GM18508 (cell line): ENCODE results near the gene CRIM1.

Source experiments
- ATAC-seq: cut with Tn5 transposase; IDR thresholded peaks from one replicate; pipeline ENCODE4 v1.9.1; 2021; ENCODE audit warnings: moderate number of reproducible peaks; ENCODE audit not compliant: insufficient read depth, unreplicated experiment

Gene CRIM1

DNA sequence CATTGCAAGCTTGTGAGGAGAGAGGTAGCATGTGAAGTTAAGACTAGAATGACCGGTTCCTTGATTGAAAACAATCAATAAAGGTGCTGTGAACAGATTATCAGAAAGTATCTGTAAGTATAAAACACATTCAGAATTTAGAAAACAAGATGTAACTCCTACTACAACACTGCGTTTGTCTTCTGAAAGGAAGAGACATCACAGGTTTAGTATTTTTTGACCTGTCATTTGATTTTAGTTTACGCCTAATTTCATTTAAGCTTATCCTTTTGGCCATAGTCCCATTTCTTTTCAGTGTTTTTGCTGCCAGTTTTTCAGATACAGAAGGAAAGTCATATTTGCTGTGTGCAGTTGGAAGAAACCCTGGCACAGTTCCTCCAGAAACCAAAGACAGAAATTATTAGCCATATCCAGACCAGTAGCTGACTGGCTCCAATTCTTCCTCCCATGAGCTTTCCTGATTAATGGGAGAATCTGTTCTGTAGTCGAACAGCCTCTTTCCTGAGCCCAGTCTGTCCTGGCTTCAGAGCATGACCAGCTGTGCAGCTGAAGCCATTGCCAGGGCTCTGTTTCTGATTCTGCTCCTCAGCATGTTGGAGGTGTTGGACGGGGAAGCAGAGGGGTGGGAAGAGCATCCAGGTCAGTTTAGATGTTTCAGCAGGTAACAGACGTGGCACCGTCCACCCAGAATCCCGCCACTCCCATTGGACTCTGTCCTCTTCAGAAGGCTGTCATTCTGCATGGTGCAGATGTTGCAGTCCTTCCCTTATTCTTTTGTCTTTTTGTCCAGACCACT is 61.0 kb downstream of the CRIM1 start:
- no peak for ATAC-seq

DNA sequence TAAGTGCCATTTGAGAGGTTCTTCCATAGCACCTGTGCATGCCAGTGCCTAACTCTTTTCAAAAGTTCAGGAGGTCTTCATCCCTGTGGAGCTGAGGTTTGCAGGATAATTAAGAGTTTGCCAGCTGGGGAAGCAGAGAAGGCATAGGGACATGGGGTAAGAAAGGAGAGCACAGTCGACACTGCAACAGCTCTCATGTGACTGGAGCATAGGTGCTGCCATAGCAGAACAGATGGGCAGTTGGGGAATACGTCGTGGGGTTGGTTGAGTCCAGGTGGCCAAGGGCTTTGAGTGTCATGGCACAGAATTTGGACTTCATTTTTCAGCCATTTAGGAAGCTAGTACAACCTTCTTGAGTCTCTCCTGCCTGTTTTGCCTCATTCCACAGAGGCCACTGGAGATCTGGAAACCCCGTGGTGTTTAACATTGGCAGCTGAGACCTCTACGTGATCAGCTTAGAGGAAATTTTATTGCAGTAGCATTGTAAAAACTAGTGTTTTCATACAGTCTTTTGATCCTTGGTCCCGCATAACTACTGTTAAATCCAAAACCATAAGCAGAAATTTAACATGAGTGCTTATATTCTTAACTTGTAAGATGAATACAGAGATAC is 65.1 kb downstream of the CRIM1 start:
- ATAC-seq = no peak

DNA sequence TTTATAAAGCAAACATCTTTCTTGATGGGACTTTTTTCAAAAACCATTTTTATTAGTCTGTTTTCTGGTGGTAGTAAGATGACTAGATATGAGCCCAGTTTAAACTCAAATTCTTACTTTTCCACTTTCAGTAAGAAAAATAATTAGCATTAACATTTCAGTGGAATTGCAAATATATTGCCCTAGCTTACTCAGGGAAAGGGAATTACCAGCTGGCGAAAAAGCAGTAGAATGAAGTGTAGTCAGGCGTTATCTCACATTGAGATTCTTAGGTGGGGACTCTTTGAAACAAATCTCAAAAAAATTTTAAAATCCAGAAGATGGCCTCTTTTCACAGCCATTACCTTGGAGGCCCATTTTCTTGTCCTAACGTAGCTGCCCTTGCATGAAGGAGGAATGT is 65.8 kb downstream of the CRIM1 start:
- ATAC-seq = no peak

DNA sequence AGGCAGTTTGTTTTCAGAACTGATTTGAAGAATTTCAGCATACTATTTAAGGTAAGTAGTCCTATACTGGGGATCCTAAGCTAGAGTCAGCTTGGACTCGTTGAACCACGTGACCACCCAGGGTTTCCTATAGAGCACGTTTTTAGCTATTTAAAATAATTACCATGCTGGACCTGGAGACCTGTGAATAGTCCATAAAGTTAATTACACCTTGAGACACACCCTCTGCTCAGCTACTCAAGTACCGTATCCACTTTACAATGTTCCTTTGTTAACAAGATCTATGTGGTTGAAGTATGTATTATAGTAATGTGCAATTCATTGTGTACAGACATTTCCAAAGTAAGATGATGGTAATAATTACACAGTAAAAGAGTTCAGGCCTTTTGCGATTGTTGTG is 67.6 kb downstream of the CRIM1 start:
- no peak for ATAC-seq

DNA sequence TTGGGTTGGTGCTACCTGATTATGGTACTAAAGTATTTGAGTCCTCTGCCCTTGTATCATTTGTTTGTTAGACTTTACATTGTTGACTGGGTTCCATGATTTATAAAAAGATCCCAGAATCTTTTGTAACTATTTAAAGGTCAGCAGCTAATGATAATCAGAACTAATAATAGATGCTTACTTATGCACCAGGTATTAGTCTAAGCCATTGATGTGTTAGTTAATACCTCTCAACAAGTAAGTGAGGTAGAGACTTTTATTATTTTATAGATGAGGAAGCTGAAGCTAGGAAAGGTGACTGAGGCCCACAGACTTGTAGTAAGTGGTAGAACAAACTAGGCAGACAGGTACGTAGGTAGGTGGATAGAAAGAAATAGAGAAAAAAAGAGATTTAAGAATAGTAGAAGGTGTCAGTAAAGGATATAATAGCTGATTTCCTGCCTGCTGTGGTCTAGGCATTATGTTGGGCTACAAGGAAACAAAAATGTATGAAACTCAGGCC is 68.1 kb downstream of the CRIM1 start:
- ATAC-seq = no peak

DNA sequence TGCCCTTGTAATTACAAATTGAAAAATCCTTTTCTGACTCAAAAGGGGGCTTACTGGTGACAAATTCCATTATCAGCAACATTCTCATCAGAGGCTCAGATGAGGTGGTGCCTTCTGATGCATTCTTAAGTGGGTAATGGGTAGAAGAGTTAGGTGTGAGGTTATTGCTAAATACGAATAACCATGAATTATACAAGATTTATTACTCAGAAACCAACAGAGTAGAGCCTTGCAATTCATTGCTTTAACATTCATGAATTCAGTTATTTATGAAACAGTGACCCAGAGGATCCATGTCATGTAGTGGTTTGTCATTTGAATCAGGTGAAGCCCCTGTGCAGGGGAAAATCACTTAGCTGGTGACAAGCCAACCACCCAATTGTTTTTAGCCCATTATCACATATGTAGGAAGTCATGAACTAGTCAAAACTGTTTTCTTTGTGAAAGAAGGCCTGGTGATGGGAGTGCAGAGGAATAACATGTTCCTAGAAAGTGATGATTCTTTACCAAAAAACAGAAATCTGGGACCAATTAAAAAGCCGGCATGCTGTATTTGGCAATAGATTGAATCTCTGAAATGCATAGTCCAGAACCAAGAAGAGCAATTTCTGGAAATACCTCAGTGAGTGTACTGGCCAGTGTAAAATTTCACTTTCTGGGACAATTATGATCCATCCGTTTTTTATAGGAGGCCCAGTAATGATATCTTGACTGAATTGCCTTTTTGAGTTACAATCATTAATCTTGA is 70.2 kb downstream of the CRIM1 start:
- ATAC-seq = no peak

DNA sequence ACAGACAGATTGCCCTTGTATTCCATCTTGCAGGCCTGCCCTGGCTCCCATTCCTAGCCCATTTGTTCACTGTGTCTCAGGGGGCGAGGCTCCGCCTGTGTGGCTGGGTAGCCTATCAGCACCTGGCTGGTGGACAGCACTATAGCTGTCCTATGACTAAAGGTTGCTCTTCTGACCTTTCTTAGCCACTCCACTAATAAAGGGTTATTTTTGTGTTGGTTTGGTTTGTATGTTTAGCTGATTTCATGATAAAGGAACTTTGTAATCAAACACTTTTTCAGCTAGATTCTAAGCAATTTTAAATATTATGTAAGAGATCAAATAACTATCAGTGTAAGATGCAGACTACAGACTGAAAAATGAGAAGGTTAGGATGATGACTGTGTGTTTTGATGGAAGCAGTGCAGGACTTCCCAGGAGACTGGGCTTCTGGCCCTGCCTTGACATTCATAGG is 72.2 kb downstream of the CRIM1 start:
- ATAC-seq = no peak

DNA sequence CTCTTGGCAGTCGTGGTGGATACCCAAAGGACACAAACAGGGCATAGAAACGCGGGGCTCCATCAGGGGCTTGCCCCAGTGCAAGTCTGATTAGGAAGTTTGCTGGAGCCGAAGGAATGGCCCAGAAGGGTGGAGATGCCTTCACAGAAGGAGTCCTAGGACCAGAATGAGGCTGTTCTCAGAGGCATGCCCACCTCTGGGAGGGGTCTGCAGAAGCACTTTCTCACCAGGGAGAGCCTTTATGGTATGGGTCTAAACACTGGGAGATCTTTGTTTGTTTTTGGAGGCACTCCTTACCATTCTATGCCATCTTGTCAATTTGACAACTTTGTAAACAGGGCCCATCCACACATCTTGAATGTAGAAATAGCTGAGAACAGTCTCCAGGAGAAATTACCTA is 75.0 kb downstream of the CRIM1 start:
- ATAC-seq = no peak

DNA sequence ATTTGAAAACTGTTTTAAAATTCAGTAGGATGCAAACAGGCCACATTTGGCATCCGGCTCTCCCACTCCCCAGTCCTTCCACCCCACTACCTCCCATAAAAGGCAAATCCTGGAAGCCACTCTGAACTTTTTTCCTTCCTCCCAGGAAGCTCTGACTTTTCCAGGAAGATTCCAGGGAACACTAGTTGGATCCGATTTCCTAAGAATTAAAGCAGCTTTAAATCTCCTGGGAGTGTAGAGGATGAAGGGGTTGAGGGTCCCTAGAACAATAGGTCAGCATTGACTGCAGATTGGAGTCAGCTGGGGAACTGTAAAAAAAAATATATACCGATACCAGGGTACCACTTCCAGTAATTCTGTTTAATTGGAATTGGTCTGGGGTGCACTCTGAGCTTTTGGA is 76.9 kb downstream of the CRIM1 start:
- ATAC-seq = no peak

DNA sequence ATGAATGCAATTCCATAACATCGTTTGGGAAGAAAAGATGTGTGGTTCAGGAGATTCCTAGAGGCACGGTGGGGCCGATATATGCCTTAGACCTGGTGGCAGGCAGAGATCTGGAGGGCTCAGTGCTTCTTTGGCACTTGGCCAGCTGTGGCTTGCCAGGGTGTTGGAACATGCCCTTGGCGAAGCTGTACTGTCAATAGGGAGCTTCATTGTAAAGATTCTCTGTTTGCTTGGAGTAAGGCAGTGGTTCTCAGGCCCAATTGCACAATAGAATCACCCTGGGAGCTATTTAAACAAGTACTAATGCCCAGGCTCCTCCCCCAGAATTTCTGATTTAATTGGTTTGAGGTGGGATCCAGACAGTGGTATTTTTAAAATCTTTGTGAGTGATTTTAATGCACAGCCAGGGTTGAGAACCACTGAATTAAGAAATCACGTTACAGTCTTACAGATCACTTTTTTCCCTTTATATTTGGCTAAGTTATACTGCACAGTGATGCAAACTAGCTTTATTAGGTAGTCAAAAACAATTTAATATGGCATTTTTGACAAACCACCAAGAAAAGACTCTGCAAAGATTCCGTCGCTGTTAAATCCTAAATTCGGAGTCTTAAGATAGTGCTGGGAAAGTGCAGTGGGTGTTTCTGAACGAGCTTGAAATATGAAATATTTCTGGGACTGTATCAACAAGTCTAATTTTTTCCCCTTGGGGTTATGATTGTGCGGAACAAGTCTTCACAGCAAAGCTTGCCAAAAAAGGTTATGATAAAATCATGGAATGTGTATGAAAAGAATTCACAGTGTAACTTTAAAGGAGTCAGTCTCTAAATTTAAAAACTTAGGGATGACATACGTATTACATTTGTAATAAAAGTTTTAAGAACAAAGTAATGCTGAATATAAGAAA is 78.0 kb downstream of the CRIM1 start:
- ATAC-seq = no peak

DNA sequence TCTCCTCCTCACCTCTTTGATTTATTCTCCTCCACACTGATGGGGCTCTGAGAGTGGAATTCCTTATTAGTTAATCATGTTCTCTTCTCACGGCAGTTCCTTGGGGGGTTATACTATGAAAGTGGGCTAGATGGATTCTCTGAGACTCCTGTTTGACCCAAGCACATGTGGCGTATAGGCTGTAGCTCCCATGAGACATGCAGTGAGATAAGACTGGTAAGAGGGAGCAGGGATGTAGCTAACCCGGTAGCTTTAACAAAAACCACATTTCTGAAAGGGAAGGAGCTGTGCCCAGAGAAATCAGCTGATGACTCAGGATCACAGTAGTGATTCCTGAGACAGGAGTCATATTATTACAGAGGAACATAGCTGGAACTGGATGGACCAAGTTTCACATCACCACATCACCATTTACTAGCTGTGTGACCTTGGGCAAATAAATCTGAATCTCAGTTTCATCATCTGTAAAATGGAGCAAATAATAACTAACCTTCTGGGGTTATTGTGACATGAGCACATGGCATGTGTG is 82.9 kb downstream of the CRIM1 start:
- no peak for ATAC-seq

DNA sequence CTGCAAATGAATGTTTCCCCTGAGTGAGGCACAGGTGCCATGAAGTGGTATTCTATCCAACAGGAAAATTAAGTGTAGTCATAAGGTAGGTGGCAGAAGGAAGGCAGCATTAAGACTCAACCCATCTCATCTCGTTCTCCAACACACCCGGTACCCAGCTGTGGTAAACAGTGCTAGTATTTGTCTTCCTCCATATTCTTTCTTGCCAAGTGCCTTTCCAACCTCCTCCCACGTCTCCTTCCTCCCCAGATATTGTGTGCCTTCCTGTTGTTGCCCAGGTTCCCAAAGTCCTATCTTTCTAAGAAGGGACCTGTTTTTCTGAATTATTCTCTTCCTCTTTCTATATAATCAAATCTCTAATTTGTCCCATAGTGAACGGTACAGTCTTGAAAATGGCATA is 83.5 kb downstream of the CRIM1 start:
- ATAC-seq = no peak

DNA sequence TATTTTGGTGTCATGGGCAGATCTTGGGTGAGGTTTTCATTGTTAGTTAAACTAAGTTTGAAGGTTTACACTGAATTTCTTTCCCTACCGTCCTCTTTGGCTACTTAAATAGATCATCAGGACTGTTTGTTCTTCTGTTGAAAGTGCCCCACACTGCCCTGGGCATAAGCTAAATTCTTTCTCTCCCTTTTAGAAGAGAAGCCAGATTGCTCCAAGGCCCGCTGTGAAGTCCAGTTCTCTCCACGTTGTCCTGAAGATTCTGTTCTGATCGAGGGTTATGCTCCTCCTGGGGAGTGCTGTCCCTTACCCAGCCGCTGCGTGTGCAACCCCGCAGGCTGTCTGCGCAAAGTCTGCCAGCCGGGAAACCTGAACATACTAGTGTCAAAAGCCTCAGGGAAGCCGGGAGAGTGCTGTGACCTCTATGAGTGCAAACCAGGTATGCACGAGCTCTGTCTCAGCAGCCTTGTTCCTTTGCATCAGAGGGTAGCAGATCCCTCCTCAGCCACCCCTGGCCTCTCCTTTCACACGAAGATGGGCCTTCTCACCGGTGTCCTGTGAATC is 85.6 kb downstream of the CRIM1 start:
- no peak for ATAC-seq

DNA sequence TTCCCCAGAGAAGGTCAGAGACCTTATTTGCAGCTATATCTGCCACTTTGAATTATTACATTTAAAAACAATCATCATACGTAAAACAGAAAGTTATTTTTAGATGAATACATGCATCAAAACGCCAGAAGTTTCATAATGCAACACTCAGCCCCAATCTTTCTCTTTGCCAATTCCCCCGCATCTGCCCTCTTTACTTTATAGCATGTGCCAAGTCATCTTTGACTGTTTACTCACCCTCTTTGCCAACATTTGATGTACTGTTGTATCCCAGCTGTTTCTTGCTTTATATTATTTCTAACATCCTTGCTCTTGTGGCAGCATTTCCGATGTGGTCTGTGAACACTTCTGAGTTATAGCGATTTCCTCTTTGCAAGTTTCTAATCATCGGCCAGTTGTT is 86.2 kb downstream of the CRIM1 start:
- ATAC-seq = no peak

DNA sequence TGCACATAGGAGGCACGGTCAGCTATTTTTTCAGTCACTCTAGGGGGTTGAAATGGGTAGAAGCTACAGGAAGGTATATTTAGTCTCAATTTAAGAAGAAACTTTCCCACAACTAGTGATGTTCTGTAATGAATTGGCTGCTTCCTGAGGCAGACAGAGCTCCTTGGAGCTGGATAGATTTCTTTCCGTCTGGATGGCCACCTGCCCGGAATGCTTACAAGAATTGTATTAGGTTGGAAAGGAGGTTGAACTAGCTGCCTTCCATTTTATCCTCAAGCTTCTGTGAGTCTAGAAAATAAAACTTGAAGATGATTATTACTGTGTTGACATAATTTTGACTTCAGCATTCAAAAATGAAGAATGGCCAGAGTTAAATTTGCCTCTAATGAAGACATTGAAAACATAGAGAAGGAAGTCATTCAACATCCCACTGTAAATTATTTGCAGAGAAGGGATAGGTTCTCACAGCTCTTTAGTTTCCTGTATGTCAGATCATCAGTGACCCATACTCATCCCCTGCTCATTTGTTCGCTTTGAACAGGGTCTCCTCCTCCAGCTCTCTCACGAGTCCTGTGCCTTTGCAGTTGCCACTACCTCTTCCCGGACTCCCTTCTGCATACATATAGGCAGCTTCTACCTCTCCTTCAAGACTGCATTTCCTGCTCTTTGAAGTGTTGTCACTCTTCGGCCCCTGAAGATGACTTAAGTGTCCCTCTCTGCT is 88.8 kb downstream of the CRIM1 start:
- no peak for ATAC-seq

DNA sequence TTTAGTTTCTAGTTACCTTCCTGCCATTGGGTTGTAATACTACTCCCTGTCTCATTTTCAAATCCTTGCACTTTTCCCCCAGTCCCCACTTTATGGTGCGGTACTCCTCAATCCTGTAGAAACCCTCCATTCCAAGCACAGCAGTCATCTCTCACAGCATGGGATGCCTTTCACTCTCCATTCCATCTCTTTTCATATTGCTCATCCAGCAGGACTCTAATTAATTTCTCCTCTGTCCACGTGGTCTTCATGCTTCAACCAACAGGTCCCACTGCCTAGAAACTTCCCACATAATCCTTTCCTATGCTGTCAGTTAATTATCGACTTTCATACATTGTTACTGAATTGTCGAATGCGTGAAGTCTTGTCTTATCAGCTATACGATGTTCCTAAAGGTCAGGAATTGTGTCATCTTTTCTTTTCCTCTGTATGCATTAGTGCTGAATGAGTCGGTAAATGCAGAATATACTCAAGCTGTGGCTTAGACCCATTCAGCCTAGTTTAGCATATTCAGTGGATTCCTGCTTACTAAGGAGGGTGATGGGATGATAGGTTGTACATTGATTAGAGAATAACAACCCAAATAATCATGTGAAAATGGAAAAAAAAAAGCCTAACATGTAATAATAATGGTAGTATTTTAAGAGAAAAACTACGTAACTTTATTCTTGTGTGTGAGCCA is 89.7 kb downstream of the CRIM1 start:
- ATAC-seq = no peak

DNA sequence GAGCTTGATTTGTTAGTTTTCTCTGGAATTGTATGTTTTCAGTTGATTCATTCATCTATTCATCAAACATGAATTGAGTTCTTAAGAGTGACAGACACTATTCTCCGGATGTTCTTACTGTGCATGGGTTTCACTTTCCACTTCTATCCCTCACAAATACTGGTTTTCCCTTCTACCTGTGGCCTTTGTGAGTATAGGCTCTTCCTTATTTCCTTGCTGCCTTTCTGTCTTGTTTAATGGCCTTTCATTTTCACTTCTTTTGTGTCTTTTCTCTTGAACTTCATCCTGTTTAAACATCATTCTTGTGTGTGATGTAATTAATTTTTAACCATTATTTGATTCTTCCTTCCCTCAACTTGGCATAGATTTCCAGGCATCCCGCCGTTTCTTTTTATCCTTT is 90.7 kb downstream of the CRIM1 start:
- ATAC-seq = no peak

DNA sequence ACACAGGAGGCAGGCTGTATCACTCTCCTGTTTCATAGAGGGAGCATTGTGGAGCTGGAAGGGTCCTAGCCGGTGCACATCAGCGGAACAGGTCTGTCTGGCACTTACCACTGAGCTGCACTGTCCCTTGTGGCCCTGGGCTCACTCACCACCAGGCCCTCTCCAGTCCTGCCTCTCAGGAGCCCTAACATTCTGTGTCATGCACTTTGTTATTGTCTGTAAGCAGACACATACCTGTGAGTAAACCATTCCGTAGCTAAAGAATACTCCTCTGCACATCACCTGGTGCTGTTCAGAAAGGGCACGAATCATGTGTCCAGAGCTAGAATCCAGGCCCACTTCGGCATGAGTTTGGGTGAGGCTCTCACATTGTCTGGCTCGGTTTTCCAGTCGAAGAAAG is 93.6 kb downstream of the CRIM1 start:
- no peak for ATAC-seq
